ENCODE data around the gene OR5K3.
"Not testable (repeated sequence)": the region's sequence is repeated elsewhere in the genome, so short reads cannot be mapped to it uniquely, and the experiment has no call there.

Gene OR5K3, protein sequence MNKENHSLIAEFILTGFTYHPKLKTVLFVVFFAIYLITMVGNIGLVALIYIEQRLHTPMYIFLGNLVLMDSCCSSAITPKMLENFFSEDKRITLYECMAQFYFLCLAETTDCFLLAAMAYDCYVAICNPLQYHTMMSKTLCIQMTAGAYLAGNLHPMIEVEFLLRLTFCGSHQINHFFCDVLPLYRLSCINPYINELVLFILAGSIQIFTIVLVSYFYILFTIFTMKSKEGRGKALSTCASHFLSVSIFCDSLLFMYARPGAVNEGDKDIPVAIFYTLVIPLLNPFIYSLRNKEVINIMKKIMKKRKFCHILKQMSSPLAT

DNA sequence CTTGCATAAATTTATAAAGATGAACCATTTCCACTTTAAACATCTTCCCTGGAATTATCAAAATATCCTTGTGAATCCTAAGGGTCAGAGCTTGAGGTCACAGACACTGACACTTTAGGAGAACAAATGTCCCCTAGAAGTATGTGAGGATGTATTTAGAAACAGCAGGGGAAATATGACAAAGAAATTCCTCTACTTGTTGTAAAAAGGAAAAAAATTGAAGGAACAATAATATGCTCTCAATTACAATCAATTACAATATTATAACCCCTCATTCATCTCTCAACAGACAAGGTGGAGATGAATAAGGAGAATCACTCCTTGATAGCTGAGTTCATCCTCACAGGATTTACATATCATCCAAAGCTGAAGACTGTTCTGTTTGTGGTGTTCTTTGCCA lies at the start of gene OR5K3:
OR5K3 (plus strand) TSS at position 301 of the 400 bp plus-strand sequence; CDS start at position 301, 0 bp downstream.
- DNase-seq = no peak

DNA sequence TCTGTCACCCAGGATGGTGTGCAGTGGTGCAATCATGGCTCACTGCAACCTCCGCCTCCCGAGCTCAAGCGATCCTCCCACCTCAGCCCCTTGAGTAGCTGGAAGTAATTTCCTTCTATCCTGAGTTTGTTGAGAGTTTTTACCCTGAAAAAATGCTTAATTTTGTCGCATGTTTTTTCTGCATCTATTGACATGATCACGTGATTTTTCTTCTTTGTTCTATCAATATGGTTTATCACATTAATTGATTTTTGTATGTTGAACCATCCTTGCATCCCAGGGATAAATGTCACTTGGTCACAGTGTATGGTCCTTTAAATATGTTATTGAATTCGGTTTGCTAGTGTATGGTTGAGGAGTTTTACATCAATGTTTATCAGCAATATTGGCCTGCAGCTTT lies 48.7 kb upstream of the OR5K3 start:
- DNase-seq = no peak

DNA sequence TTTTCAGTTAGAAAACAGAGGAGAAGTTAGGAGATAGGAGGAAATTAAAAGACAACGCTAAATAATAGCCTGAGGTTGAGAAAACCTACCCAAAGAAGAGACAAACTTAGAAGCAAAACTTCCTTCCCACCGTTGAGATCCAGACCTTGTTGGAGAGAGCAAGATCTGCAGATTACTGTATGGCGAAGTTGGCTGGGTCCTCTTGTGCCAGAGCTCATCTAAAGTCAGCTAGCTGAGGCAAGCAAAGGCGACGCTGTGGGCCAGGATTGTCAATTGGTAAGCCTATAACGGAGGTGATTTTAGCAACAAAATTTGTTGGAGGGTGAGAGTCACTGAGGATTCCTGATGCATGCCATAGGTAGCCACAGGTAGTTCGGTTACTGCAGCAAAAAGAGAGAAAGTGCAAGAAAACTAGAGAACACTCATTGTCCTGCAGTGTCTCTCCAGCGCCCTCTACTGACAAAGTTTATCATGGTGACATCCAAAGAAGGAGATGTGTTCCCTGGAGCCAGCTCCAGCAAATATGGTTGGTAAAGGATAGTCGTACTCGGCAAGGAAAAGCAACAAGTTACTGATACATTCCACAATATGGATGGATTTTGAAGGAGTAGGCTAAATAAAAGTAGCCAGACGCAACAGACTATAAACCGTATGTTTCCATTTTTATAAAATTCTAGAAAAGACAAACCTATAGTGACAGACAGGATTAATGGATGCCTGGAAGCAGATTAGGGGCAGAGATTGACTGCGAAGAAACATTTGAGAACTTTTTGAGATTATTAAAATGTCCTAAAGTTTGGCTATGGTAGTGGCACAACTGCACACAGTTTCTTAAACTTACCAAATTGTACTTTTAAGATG lies 46.6 kb upstream of the OR5K3 start:
- peak; percentile 24 to 51 for DNase-seq

DNA sequence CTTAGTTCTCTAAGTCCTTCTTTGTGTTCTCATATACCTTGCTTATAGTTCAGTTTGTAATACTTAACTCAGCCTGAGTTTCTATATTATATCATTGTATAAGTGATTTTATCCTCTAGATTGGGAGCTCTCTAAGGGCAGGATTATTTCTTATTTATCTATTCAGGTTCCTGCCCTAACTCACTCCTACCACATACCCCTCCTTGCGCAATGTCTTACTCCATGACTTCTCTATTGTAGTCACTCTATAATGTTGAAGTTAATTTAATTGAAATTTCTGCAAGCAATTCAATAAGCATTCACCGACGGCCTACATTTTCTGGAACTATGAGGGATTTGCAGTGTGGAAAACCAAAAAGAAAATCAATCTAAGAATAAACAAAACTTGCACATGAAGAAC lies 40.4 kb upstream of the OR5K3 start:
- no peak for DNase-seq

DNA sequence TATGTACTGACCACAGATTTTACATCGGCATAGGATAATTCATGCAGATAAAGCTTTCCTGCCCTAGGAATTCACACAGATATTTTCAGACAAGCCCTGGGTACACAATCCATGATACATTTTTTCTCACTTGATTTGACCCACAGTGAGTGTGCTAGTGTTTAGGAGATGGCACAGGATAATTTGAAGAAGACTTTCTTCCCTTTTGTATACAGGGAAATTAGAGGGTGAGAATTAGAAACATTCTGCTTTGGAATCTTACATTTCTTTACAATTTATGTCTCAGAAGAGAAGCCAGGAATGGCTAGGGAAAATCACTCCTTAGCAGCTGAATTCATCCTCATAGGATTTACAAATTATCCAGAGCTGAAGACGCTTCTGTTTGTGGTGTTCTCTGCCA lies 36.9 kb upstream of the OR5K3 start, which contains the start of gene OR5K4:
OR5K4 (plus strand) TSS at position 301 of the 400 bp plus-strand sequence; CDS start at position 301, 0 bp downstream.
- DNase-seq = no peak

DNA sequence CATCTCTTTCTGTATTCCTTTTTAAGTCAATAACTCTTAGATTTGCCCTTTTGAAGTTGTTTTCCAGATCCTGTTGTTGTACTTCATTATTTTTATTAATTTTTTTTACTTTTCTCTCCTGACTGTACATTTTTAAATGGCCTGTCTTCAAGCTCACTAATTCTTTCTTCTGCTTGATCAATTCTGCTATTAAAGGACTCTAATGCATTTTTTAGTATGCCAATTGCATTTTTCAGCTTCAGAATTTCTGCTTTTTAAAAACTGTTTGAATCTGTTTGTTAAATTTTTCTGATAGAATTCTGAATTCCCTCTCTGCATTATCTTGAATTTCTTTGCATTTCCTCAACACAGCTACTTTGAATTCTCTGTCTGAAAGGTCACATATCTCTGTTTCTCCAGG lies 31.2 kb upstream of the OR5K3 start:
- DNase-seq = no peak

DNA sequence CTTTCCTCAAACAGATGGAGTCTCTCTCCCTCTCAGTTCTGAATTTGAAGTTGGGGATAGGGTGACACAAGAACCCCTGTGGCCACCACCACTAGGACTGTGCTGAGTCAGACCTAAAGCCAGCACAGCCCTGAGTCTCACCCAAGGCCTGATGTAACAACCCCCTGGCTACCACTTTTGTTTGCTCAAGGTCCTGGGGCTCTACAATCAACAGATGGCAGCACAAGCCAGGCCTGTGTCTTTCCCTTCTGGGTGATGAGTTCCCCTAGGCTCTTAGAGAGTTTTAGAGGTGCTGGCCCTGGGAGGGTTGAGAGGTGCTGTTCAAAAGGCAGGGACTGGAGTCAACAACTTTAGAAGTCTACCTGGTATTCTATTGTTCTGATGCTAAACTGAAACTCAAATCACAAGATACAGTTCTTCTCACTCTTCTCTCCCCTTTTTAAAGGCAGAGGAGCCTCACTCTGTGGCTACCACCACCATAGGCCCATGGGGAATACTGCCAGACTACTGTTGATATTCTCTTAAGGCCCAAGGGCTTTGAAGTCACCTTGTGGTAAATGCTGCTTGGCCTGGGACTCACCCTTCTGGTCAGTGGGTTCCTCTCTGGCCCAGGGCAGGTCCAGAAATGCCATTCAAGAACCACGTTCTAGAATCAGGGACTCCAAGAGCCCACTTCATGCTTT lies 30.3 kb upstream of the OR5K3 start:
- DNase-seq = peak in 1 of 2 donors; percentile 7

DNA sequence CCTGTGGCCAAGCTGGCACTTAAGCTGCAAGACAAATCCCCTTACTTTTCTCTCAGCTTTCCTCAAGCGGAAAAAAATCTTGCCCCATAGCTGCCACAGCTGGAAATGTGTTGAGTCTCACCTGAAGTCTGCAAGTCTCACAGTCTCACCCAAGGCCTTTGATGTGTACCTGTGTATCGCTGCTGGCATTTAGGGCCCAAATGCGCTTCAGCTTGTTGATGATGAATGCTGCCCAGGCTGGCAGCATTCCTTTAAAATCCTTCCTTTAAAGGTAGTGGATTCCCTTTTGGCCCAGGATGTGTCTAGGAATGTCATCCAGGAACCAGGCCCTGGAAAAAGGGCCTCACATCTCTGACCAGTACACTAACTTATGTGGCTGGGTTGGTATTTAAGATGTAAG lies 29.8 kb upstream of the OR5K3 start:
- DNase-seq = no peak

DNA sequence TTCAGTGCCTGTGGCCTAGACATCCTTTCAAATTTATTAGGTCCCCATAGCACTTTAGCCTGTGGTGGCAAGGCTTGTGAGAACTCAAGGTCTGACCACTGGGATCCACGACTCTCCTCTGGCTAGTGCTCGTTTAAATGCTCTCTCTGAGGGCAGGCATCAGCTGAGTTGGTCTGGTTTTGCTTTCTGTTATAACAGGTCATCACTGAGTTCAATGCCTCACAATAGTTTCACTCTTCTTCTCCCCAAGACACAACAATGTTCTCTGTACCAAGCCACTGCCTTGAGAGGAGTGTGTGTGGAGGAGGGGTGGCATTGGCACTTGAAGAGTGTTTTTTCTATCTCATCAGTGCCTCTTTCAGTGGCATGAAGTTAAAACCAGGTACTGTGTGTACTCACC lies 29.2 kb upstream of the OR5K3 start:
- no peak for DNase-seq

DNA sequence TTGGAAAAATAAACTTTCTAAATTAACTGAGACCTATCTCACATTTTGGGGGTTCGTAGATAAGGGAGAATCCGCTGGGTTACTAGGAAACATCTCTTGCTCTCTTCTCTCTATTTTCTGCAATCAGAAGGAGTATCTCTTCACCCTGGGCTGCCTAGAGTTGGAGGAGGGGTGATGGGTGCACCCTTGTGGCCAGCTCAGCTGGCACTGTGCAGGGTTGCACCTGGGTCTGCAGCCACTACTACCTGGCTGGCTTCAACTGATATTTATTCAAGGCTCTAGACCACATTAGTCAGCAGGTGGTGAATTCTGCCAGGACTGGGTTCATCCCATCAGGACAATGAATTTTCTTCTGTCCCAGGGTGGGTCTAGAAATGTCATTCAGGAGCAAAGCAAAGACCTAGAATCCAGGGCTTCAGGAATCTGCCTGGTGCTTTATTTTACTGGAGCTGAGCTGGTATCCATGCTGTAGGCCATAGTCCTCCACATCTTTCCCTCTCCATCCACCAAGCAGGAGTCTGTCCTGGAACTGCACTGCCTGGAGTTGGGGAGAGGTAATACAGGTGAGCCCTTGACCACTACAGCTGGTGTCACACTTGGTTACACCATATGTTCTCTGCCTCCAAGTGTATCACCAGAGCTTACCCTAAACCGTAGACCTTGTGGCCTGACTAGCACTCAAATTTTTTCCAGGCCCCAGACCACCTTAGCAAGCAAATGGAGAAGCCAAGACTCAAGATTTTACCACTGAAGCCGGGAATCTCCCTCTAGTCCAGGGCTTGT lies 22.8 kb upstream of the OR5K3 start:
- no peak for DNase-seq

DNA sequence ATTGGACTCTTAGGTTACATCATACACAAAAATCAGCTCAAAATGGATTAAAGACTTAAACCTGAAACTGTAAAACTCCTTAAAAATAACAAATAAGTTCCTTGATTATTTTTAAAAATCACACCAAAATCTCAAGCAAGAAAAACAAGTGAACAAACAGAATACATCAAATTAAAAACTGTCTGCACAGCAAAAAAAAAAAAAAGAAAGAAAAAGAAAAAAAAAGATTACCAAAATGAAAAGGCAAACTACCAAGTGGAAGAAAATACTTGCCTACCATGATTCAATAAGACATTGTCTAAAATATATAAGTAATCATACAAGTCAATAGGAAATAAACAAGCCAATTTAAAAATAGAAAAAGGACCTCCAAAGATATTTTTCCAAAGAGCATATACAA lies 19.3 kb upstream of the OR5K3 start:
- no peak for DNase-seq

DNA sequence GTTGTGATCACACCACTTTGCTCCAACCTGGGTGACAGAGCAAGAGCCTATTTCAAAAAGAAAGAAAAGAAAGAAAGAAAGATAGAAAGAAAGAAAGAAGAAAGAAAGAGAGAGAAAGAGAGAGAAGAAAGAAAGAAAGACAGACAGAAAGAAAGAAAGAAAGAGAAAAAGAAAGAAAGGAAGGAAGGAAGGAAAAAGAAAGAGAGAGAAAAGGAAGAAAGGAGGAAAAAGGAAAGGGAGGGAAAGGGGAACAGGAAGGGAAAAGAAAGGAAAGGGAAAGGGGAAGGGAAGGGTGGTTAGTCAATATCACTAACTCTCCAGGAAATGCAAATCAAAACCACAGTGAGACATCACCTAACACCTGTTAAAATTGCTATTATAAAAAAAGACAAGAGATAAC lies 18.6 kb upstream of the OR5K3 start:
- no peak for DNase-seq

DNA sequence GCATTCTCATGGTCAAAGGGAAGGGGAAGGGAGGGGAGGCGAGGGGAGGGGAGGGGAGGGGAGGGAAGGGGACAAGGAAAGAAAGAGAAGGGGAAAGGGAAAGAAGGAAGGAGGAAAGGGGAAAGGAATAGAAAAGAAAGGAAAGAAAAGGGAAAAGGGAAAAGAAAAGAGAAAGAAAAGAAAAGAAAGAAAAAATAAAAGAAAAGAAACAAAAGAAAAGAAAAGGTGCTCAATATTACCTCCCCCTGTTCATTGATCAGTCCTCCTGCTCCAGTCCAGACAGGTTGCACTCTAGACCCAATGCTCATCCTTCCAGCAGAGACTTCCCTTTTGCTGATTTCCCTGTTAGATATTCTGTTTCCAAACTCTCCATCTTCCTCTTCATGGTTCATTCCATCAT lies 18.0 kb upstream of the OR5K3 start:
- DNase-seq = no peak

DNA sequence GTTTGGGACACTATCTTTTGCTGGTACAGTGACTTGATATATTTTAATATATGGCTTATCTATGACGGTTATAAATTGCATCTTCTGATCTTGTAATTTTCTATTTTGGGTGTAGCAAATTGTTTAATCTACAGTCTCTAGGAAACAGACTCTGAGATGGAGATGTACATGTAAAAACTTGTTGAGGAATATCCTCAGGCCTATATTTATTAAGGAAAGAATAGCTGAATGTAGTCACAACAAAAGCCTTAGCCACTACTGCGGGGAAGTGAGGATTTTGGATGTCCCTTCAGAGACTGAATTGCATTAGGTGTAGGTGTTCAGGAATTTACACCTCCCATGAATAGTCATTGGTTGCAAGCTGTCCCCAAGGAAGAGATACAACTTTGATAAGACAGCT lies 13.8 kb upstream of the OR5K3 start:
- DNase-seq = no peak

DNA sequence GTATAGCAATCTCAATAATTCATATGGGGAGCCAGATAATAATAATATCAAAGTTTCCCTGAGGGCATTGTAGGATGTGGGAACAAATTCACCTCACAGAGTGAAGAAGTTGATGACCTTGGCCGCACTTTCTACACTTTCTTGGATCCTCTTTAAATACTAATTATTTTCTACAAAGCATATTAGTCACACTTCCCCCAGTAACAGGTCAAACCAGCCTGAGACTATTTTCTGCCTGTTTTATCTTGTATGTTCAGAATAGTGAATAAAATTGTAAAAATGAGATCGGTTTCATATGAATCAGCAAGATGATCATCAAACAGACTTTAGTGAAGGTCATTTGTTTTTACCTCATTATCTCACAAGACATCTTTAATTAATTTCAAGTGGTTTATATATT lies 2.3 kb upstream of the OR5K3 start:
- DNase-seq = no peak

DNA sequence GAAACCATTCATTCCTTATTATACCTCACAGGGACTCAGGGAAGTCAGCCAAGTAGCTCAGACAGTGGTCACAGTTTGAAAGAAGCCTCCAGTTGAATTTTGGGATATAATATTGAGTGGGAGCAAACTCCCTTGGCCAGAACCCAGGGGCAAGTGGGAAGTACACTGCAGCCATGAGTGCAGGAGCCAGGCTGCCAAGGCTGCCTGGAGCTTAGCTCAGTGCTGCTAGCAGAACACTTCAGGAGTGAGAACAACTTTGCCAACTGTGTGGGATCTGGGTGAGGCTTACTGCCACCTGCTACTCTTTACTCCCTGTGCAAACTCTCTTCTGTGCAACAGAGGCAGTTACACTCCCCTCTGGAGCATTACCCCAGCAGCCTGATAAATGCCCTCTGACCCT lies 4.6 kb downstream of the OR5K3 start:
- DNase-seq = no peak

DNA sequence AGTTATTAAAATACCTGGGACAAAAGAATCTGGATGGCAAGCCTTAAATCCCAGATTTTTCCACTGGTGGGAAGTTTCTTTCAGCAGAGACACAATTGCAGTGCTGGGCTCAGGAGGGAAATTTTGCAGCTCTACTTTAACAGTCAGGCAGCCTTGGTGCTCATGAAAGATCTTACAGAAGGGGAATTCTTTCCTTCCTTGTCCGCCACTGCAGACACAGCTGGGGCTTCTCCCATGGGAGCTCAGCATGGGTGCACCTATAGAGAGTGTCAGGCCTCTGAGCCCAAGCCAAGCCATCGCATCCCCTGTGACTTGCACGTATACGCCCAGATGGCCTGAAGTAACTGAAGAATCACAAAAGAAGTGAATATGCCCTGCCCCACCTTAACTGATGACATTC lies 6.0 kb downstream of the OR5K3 start:
- DNase-seq = not testable (repeated sequence)

DNA sequence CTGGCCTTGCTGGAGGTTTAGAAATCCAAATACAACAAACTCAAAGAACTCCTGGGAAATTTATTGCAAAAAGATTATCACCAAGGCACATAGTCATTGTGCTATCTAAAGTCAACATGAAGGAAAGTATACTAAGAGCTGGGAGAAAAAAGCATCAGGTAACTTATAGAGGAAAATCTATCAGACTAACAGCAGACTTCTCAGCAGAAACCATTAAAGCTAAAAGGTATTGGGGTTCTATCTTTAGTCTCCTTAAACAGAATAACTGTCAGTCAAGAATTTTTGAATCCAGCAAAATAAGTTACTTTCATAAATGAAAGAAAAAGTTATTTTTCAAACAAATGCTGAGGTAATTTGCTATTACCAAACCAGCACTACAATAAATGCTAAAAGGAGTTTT lies 8.0 kb downstream of the OR5K3 start:
- no peak for DNase-seq

DNA sequence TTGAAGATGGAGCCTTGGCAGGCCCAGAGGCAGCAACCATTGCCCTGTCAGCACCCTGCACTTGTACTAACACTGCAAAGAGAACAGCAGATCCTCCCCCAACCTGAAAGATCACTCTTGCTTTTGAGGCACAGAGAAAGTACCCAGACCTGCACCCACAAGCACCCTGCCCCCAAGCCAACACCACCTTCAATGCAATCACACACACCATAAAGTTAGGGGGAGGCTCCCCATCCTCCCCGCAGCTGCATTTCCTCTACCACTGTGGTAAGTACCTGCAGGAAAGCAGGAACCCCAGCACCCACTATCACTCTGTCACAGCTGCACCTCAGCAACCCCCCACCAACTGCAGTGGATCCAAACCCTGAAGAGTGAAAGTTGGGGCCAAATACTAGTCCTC lies 12.0 kb downstream of the OR5K3 start:
- DNase-seq = no peak

DNA sequence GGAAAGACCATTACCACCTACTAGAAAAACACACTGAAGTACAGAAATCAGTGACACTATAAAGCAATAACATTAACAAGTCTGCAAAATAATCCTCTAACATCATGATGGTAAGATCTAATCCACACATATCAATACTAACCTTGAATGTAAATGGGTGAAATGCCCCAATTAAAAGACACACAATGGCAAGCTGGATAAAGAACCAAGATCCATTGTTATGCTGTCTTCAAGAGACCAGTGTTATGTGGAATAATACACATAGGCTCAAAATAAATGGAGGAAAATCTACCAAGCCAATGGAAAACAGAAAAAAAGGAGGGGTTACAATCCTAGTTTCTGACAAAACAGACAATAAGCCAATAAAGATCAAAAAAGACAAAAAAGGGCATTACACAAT lies 13.5 kb downstream of the OR5K3 start:
- no peak for DNase-seq

DNA sequence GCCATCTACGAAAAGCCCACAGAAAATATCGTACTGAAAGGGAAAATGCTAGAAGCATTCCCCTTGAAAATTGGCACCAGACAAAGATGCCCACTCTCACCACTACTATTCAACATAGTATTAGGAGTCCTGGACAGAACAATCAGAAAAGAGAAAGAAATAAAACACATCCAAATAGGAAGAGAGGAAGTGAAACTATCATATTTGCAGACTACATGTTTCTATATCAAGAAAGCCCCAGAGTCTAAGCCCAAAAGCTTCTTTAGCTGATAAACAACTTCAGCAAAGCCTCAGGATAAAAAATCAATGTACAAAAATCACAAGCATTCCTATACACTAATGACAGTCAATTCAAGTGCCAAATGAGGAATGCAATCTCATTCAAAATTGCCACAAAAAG lies 15.6 kb downstream of the OR5K3 start:
- DNase-seq = no peak

DNA sequence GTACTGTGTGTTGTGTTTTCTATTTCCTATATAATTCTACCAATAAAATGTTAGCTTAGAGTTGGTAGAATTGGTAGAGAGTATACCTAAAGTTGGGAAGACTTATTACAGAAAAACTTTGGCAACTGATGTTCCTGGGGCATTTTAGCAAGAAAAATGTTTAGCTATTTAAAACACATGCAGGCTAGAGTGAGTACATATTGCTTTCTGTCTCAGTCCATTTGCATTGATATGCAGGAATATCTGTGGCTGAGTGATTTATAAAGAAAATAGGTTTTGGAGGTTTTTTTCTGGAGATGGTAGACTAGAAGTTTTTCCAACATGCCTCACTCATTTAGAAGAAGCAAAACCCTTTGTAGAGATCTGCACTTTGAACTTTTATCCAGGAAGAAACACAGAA lies 42.1 kb downstream of the OR5K3 start:
- DNase-seq = no peak

DNA sequence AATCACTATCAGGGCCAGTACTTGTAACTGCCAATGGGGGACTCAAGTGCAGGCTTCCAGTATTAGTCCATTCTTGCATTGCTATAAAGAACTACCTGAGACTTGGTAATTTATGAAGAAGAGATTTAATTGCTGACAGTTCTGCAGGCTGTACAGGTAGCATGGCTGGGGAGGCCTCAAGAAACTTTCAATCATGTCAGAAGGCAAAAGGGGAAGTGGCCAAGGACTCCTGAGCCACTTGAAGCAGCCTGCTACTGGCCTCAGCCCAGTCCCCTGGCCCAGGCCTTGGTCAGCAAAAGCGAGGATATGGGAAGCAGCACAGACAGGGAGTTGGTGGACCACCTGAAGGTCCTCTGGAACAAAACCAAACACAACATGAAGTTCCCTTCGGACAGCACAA lies 43.3 kb downstream of the OR5K3 start:
- no peak for DNase-seq

All from stimulated activated CD4-positive, alpha-beta T cell treated with anti-CD3 and anti-CD28 coated beads, Interleukin-2, amount 100 ng/mL, for 48 hours (primary cell).